Epithelial cell of proximal tubule (primary cell): Measurements from ENCODE around the gene NELFCD. TPM values are rescaled to one million over a fixed set of nuclear protein-coding genes. Genes with fewer than 3 reads are reported as not detected.
"Not testable (repeated sequence)": the region's sequence is repeated elsewhere in the genome, so short reads cannot be mapped to it uniquely, and the experiment has no call there.

Experiments used
- DNase-seq: peaks from one replicate; pipeline ENCODE4 v3.0.0-alpha.2; 2011; ENCODE audit warnings: low read depth
- H3K4me3 ChIP-seq: 2 replicates; pipeline ENCODE4 v1.5.1; 2011; ENCODE audit warnings: low read depth, mild to moderate bottlenecking, low read length
- CTCF ChIP-seq: conservative IDR thresholded peaks from 2 replicates; pipeline ENCODE4 v1.5.1; 2012; ENCODE audit warnings: low read depth, mild to moderate bottlenecking, low read length
- total RNA-seq: library from RNA; depleted of rRNA; stranded (reverse); fragments of >200 nt; gene quantifications from 2 replicates; pipeline ENCODE4 v1.2.3, GENCODE V29; 2015

The NELFCD gene
- total RNA-seq, 1 donor from 2014 or later = 52.4 TPM

- TF ChIP-seq CTCF = no peak
- DNase-seq = no peak
- H3K4me3 ChIP-seq = no peak overlapping the region
These were observed 27.8 kb downstream of the NELFCD start for GRCh38 chr20:59008715-59009336.

GRCh38 chr20:59010321-59010994 is 29.4 kb downstream of the NELFCD start:
- TF ChIP-seq CTCF = no peak
- no peak for DNase-seq
- no peak overlapping the region for H3K4me3 ChIP-seq

GRCh38 chr20:59010995-59011873 is 30.2 kb downstream of the NELFCD start:
- no peak overlapping the region for H3K4me3 ChIP-seq
- no peak for TF ChIP-seq CTCF
- peak; percentile 37 for DNase-seq

GRCh38 chr20:59011874-59012157 is 30.8 kb downstream of the NELFCD start:
- not testable (repeated sequence) for DNase-seq, H3K4me3 ChIP-seq

GRCh38 chr20:59013031-59013951 is 32.2 kb downstream of the NELFCD start:
- TF ChIP-seq CTCF = no peak
- H3K4me3 ChIP-seq = no peak overlapping the region
- no peak for DNase-seq

- DNase-seq = no peak
- no peak for TF ChIP-seq CTCF
- H3K4me3 ChIP-seq = no peak overlapping the region
These were observed 33.0 kb downstream of the NELFCD start for GRCh38 chr20:59013959-59014608.
